Muscle of leg (tissue), 11 donors: ENCODE measurements around the gene MAPK1. TPM values are rescaled to one million over a fixed set of nuclear protein-coding genes. Genes with fewer than 3 reads are reported as not detected.
"Not testable (repeated sequence)": the region's sequence is repeated elsewhere in the genome, so short reads cannot be mapped to it uniquely, and the experiment has no call there.

Experiments
- DNase-seq: peaks from one replicate; pipeline ENCODE4 v3.0.0; 2013
- H3K27ac ChIP-seq: one replicate; pipeline ENCODE4 v1.5.1; 2013; ENCODE audit warnings: mild to moderate bottlenecking, low read length, control low read depth
- H3K27me3 ChIP-seq: one replicate; pipeline ENCODE4 v1.6.1; 2013; ENCODE audit warnings: low read length; ENCODE audit not compliant: control insufficient read depth, insufficient read depth
- H3K36me3 ChIP-seq: one replicate; pipeline ENCODE4 v1.6.1; 2013; ENCODE audit warnings: low read length; ENCODE audit not compliant: control insufficient read depth, insufficient read depth
- H3K4me1 ChIP-seq: one replicate; pipeline ENCODE4 v1.6.1; 2013; ENCODE audit warnings: low read length; ENCODE audit not compliant: control insufficient read depth, insufficient read depth
- H3K4me3 ChIP-seq: one replicate; pipeline ENCODE4 v1.5.1; 2013; ENCODE audit warnings: low read length, control low read depth
- H3K9me3 ChIP-seq: replicated peaks from 2 replicates; pipeline ENCODE4 v1.6.1; 2013; ENCODE audit warnings: low read depth, low read length; ENCODE audit not compliant: control insufficient read depth
- WGBS: methylation state at CpG from one replicate; pipeline ENCODE4 v1.1.5; 2013; ENCODE audit warnings: missing lambda C conversion rate; ENCODE audit not compliant: insufficient coverage; 5-methylcytosine and 5-hydroxymethylcytosine counted together
- polyA plus RNA-seq, 8 donors: library from polyadenylated mRNA; unstranded; fragments of 120-200 nt; gene quantifications; one replicate each; pipeline versions ENCODE4 v1.2.1 to v1.2.3, GENCODE V29; 2013; ENCODE audit warnings: inconsistent platforms in 1 of 8, low replicate concordance in 1 of 8; ENCODE audit not compliant: insufficient read length in 8 of 8, insufficient read depth in 1 of 8
- total RNA-seq: library from RNA; stranded (reverse); fragments of 120-200 nt; gene quantifications from one replicate; pipeline ENCODE4 v1.2.4, GENCODE V29; 2013

MAPK1 gene
- total and polyA plus RNA-seq, 9 donors, result 92.0 to 126 (median 110) TPM

GRCh38 chr22:21904250-21904789, 36.9 kb upstream of the MAPK1 start:
- Histone ChIP-seq H3K27me3 (no peaks in the 10 kb centered on the region), H3K27ac (no peak overlapping the region), H3K36me3 (no peaks in the 10 kb centered on the region), H3K4me3 (no peak overlapping the region), H3K9me3 (no peaks in the 10 kb centered on the region), H3K4me1 (no peaks in the 10 kb centered on the region)
- WGBS, result 100% methylated on average over 2 of the region's 4 CpGs
- DNase-seq, result no peak

DNA sequence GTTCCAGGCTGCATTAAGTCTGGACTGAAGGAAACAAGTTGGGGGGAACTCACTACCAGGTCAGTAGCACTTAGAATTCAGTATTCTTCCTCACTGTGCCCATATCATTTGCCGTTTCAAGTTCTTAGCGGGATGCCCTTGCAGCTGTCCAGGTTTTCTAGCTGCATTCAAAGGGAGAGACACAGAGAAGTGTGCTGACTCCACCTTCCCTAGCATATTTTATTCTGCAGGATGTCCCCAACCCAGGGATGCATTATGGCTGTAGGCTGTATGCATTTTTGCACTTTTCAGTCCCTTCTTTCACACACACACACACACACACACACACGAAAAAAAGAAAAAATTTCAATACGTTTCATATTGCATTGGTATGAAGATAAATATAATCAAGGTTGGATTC, 35.8 kb upstream of the MAPK1 start:
- 89% methylated on average over 2 of the region's 4 CpGs for WGBS
- Histone ChIP-seq H3K27me3 (no peaks in the 10 kb centered on the region), H3K4me3 (no peak overlapping the region), H3K4me1 (no peaks in the 10 kb centered on the region), H3K27ac (no peak overlapping the region), H3K9me3 (no peaks in the 10 kb centered on the region), H3K36me3 (no peaks in the 10 kb centered on the region)
- no peak for DNase-seq

DNA sequence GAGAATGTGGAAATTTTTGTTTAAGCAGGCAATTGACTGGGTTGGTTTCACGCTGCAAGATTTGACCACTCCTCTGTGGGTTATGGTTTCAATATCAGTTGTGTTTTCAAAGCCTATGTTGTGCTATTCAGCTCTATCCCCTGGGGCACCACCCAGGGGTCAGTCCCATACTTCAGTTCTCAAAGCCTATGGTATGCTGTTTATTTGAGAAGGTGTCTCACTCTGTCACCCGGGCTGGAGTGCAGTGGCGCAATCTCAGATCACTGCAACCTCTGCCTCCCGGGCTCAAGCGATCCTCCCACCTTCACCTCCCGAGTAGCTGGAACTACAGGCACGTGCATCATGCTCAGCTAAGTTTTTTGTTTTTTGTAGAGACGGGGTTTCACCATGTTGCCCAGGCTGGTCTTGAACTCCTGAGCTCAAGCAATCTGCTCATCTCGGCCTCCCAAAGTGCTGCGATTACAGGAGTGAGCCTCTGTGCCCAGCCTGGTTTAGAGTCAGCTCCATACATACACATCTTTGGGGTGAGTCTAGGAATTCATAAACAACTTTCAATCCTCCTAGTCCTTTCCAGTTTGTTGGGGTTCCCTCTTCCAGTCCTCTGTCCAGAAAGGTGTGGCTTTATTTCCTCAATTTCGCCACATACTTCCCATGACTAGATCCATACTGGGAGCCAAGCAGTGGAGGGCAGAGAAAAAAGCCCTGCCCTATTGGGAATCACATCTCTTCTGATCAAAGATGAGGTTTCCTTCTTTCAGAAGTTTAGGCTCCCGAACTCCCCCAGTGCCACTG, 35.0 kb upstream of the MAPK1 start:
- Histone ChIP-seq H3K9me3 (no peaks in the 10 kb centered on the region), H3K4me3 (no peak overlapping the region), H3K27me3 (no peaks in the 10 kb centered on the region), H3K4me1 (no peaks in the 10 kb centered on the region), H3K36me3 (no peaks in the 10 kb centered on the region), H3K27ac (no peak overlapping the region)
- WGBS, result 73% methylated on average over 4 of the region's 12 CpGs
- DNase-seq, result no peak

DNA sequence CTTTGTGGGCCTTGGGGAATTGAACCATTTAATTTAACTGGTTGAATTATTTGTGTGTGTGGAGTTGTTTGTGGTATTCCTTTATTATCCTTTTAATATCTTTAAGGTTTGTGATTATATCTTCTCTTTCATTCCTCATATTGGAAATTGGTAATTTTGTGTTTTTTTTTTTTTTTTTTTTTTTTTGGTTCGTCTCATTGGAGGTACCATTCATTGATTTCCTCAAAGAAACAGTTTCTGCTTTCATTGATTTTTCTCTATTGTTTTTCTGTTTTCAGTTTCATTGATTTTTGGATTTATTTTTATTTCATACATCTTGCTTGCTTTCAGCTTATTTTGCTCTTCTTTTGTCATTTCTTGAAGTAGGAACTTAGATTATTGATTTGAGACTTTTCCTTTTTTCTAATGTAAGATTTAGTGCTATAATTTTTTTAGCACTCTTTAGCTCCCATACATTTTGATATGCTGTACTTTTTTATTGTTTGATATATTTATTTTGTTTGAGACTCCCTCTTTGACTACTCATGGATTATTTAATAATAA, 31.0 kb upstream of the MAPK1 start:
- no peaks in the 10 kb centered on the region for H3K9me3 ChIP-seq
- DNase-seq, result no peak
- H3K27me3 ChIP-seq, result no peaks in the 10 kb centered on the region
- H3K4me1 ChIP-seq, result no peaks in the 10 kb centered on the region
- no peaks in the 10 kb centered on the region for H3K36me3 ChIP-seq
- no peak overlapping the region for H3K27ac ChIP-seq
- H3K4me3 ChIP-seq, result no peak overlapping the region
- no CpG with 5 or more reads among the region's 1 CpG for WGBS

- H3K27me3 ChIP-seq, result no peaks in the 10 kb centered on the region
- H3K4me3 ChIP-seq, result no peak overlapping the region
- H3K36me3 ChIP-seq, result no peaks in the 10 kb centered on the region
- H3K4me1 ChIP-seq, result no peaks in the 10 kb centered on the region
- DNase-seq, result no peak
- WGBS, result no CpG with 5 or more reads among the region's 5 CpGs
- H3K27ac ChIP-seq, result no peak overlapping the region
- H3K9me3 ChIP-seq, result no peaks in the 10 kb centered on the region
These were observed 29.6 kb upstream of the MAPK1 start for GRCh38 chr22:21896951-21897513.

DNA sequence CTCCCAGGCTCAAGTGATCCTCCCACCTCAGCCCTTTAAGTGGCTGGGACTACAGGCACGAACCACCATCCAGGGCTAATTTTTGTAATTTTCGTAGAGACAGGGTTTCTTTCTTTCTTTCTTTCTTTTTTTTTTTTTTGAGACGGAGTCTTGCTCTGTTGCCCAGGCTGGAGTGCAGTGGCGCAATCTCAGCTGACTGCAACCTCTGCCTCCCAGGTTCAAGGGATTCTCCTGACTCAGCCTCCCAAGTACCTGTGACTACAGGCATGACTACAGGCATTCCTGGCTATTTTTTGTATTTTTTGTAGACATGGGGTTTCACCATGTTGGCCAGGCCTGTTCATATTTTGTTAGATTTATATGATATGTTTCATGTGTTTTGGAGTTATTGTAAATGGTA, 28.8 kb upstream of the MAPK1 start:
- H3K27ac ChIP-seq, H3K4me1 ChIP-seq, H3K36me3 ChIP-seq, DNase-seq, H3K4me3 ChIP-seq, H3K27me3 ChIP-seq, H3K9me3 ChIP-seq: not testable (repeated sequence)
- WGBS, result 80% methylated on average over 1 of the region's 4 CpGs

- Histone ChIP-seq H3K27me3 (no peaks in the 10 kb centered on the region), H3K36me3 (no peaks in the 10 kb centered on the region), H3K27ac (no peak overlapping the region), H3K9me3 (no peaks in the 10 kb centered on the region), H3K4me1 (no peaks in the 10 kb centered on the region), H3K4me3 (no peak overlapping the region)
- 100% methylated on average over 4 of the region's 8 CpGs for WGBS
- no peak for DNase-seq
These were observed 27.4 kb upstream of the MAPK1 start for GRCh38 chr22:21894799-21895198.

GRCh38 chr22:21889251-21889990, 22.0 kb upstream of the MAPK1 start:
- H3K27ac ChIP-seq, result no peak overlapping the region
- no peaks in the 10 kb centered on the region for H3K9me3 ChIP-seq
- H3K36me3 ChIP-seq, result no peaks in the 10 kb centered on the region
- H3K4me3 ChIP-seq, result no peak overlapping the region
- no peaks in the 10 kb centered on the region for H3K4me1 ChIP-seq
- WGBS, result 77% methylated on average over 4 of the region's 10 CpGs
- no peak for DNase-seq
- H3K27me3 ChIP-seq, result no peaks in the 10 kb centered on the region

- Histone ChIP-seq H3K27me3 (no peaks in the 10 kb centered on the region), H3K36me3 (no peaks in the 10 kb centered on the region), H3K4me1 (no peaks in the 10 kb centered on the region), H3K9me3 (no peaks in the 10 kb centered on the region), H3K4me3 (no peak overlapping the region), H3K27ac (no peak overlapping the region)
- no peak for DNase-seq
These were observed 20.4 kb upstream of the MAPK1 start for GRCh38 chr22:21887841-21888240.

DNA sequence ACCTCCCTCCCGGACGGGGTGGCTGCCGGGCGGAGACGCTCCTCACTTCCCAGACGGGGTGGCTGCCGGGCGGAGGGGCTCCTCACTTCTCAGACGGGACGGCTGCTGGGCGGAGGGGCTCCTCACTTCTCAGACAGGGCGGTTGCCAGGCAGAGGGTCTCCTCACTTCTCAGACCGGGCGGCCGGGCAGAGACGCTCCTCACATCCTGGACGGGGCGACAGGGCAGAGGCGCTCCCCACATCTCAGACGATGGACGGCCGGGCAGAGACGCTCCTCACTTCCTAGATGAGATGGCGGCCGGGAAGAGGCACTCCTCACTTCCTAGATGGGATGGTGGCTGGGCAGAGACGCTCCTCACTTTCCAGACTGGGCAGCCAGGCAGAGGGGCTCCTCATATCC, 16.5 kb upstream of the MAPK1 start:
- not testable (repeated sequence) for H3K4me3 ChIP-seq, H3K9me3 ChIP-seq, H3K27ac ChIP-seq, H3K27me3 ChIP-seq, DNase-seq, H3K36me3 ChIP-seq, H3K4me1 ChIP-seq
- no CpG with 5 or more reads among the region's 26 CpGs for WGBS
